Left renal pelvis (tissue), 4 donors: ENCODE measurements around the gene TMEM120B. TPM values are rescaled to one million over a fixed set of nuclear protein-coding genes. Genes with fewer than 3 reads are reported as not detected.
"Not testable (repeated sequence)": the region's sequence is repeated elsewhere in the genome, so short reads cannot be mapped to it uniquely, and the experiment has no call there.

ENCODE experiments used
- DNase-seq, 4 donors: peaks; one replicate each; pipeline ENCODE4 v3.0.0-alpha.2; 2013; ENCODE audit warnings: low read depth in 4 of 4, low spot score in 3 of 4
- polyA plus RNA-seq, 4 donors: library from polyadenylated mRNA; unstranded; fragments of 120-200 nt; gene quantifications; one replicate each; pipeline ENCODE4 v1.2.1, GENCODE V29; 2013; ENCODE audit not compliant: insufficient read length in 4 of 4

The TMEM120B gene
- polyA plus RNA-seq, 4 donors: 7.9 to 13.6 (median 10.3) TPM

- DNase-seq: no peak
Observed at GRCh38 chr12:121789233-121789781, 76.8 kb downstream of the TMEM120B start.

GRCh38 chr12:121789800-121790728 lies 77.5 kb downstream of the TMEM120B start:
- DNase-seq: no peak

GRCh38 chr12:121790785-121791184 lies 78.2 kb downstream of the TMEM120B start:
- DNase-seq: not testable (repeated sequence)

GRCh38 chr12:121791671-121792551 lies 79.4 kb downstream of the TMEM120B start:
- no peak for DNase-seq

- DNase-seq: no peak
Observed at GRCh38 chr12:121792607-121793439, 80.3 kb downstream of the TMEM120B start.

GRCh38 chr12:121793440-121793837 lies 80.9 kb downstream of the TMEM120B start, which contains the start of gene RHOF:
Gene RHOF (minus strand): TSS chr12:121793688. CDS start chr12:121793633, 55 bp downstream.
- DNase-seq: no peak

- no peak for DNase-seq
Observed at GRCh38 chr12:121793838-121794533, 81.4 kb downstream of the TMEM120B start.

- DNase-seq: no peak
Observed at GRCh38 chr12:121794534-121795033, 82.0 kb downstream of the TMEM120B start.

- no peak for DNase-seq
Observed at GRCh38 chr12:121795034-121795968, 82.7 kb downstream of the TMEM120B start.

- DNase-seq: no peak
Observed at GRCh38 chr12:121796855-121797751, 84.6 kb downstream of the TMEM120B start.

- DNase-seq: no peak
Observed at GRCh38 chr12:121797937-121798786, 85.6 kb downstream of the TMEM120B start.

GRCh38 chr12:121798787-121799155 lies 86.2 kb downstream of the TMEM120B start:
- no peak for DNase-seq

GRCh38 chr12:121799156-121799841 lies 86.7 kb downstream of the TMEM120B start:
- no peak for DNase-seq

GRCh38 chr12:121799842-121800693 lies 87.5 kb downstream of the TMEM120B start:
- DNase-seq: no peak
